ENCODE results near the gene TMEM44.

Gene TMEM44

DNA sequence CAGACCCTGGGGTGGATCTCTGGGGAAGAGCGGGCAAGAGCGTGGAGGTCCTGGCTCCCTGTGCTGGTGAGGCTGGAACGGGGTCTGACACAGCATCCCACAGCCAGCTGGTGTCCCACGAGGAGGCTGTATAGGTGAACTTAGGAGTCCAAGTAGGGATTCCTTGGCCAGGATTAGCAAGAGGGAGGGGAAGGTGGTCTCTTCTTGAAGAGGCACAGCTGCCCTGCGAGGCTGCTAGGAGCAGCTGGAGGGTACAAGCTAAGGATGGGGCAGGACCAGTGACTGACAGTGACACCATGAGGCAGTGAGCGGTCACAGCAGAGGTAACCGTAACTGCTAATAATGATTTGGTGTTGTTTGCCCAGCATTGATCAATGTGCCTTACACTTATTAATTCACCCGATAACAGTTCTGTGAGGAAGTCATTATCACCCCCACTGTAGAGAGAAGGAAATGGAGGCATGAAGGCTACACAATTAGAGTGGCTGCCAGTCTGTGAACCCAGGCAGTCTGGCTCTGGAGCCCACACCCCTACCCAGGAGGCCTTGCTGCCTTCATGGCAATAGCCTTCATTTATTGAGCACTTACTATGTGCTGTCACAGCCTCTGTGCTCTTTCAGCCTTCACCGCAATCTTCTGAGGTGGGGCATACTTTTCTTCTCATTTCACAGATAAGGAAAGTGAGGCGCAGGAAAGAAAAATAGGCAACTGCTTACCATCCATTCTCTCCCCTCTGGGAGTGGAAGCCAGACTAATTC, 59.4 kb downstream of the TMEM44 start:
- no peaks in the 10 kb centered on the region for H3K4me1 ChIP-seq

DNA sequence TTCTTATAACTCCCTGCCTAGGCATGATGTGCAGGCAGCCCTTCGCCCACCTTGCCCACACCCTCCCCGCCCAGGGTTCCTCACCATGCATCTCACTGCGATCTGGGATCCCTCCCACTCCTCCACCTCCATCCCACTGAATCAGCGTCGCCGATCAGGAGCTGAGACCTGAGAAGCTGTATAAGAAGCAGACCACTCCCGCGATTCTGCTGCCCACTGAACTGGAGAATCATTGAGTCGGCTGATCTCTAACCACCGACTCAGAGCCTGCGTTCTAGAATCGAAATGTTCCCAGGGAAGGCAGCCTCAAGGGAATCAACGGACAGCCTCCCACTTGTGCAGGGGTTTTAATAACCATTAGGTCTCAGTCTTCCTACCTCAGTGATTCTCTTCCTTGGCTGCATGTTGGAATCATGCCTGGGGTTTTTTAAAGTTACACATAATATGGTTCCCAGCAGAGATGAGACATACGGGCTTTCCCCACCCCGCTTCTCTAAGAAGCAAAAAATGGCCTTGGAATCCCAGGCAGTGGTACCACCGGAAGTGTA, 60.2 kb downstream of the TMEM44 start:
- no peak for TF ChIP-seq Cebpa-rat (IDR thresholded peaks at IDR 0.05)
- H3K36me3 ChIP-seq: no peaks in the 10 kb centered on the region
- H3K4me1 ChIP-seq: no peaks in the 10 kb centered on the region
- H3K27ac ChIP-seq: no peak overlapping the region
- no peak overlapping the region for H3K4me3 ChIP-seq
- H3K9ac ChIP-seq: no peak overlapping the region
- H3K4me2 ChIP-seq: no peak overlapping the region
- no peaks in the 10 kb centered on the region for H4K20me1 ChIP-seq
- H3K9me3 ChIP-seq: no peaks in the 10 kb centered on the region
- no peaks in the 10 kb centered on the region for H3K27me3 ChIP-seq

More for the DNA sequence above, 59.4 kb downstream of the TMEM44 start:
- H3K9ac ChIP-seq: no peak overlapping the region
- no peaks in the 10 kb centered on the region for H3K36me3 ChIP-seq
- no peaks in the 10 kb centered on the region for H3K27me3 ChIP-seq
- H3K4me3 ChIP-seq: no peak overlapping the region
- TF ChIP-seq Cebpa-rat (IDR thresholded peaks at IDR 0.05): no peak
- H4K20me1 ChIP-seq: no peaks in the 10 kb centered on the region
- no peak overlapping the region for H3K4me2 ChIP-seq
- H3K27ac ChIP-seq: no peak overlapping the region
- H3K9me3 ChIP-seq: no peaks in the 10 kb centered on the region

DNA sequence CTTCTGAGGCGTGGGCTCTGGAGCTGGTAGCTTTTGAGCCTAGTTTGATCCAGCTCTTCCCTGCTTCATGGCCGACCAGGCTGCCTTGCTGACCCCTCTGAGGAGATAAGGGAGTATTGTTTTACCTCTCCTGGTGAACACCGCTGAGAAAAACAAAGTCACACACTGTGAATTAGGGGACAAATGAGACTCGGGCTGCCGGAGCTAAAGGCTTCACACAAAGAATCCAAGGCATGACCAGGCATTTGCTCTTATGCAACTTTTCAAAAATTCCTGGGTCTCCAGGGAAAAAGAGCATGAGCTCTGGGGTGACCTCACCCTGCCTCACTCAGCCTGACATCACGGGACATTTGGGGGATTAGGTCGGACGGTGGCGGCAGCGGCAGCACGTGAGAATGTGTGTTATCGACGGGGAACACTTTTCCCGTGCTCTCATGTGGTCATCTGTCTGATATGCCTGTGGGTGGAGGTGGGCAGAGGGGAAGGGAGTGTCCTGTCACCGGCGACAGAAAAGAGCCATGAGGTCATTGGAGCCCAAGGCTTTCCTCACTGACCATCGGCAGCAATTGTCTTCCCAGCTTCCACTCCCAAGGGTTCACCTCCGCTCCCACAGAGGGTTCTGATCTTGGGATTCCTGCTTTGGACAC, 61.0 kb downstream of the TMEM44 start:
- no peak for TF ChIP-seq Cebpa-rat (IDR thresholded peaks at IDR 0.05)
- Histone ChIP-seq H3K4me2 (no peak overlapping the region), H3K4me1 (no peaks in the 10 kb centered on the region)

DNA sequence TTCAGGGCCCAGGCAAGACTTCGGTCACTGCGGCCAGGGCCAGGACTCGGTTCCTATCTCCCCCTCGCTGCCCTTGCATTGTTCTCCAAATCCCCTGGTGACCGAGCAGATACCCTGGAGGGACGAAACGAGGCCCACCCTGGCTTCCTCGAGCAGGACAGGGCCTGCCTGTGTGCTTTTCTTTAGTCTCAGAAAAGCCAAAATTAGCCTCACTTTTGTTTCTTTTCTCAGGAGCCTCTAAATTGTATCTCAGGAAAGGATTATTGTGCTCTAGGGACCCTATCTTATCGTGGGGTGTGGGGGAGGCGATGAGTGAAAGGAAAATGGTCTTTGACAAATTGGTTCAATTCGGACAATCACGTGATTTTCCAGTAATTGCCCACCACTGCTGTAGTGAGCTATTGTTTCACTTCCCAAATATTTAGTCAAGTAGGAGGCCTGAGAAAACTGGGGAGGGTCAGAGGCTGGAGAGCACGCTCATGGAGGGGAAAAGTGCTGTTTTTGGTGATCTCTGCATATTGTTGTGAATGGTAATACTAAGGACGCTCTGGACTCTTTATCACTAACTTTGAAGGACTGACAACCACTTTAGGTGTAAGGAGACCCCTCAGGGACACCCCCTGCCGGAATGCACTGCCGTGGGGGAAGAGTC, 61.6 kb downstream of the TMEM44 start:
- no peak overlapping the region for H3K4me2 ChIP-seq
- no peak overlapping the region for H3K27ac ChIP-seq
- no peak overlapping the region for H3K9ac ChIP-seq

More for the DNA sequence above, 61.0 kb downstream of the TMEM44 start:
- Histone ChIP-seq H3K36me3 (no peaks in the 10 kb centered on the region), H3K27me3 (no peaks in the 10 kb centered on the region), H3K4me3 (no peak overlapping the region), H3K27ac (no peak overlapping the region), H4K20me1 (no peaks in the 10 kb centered on the region), H3K9me3 (no peaks in the 10 kb centered on the region), H3K9ac (no peak overlapping the region)

DNA sequence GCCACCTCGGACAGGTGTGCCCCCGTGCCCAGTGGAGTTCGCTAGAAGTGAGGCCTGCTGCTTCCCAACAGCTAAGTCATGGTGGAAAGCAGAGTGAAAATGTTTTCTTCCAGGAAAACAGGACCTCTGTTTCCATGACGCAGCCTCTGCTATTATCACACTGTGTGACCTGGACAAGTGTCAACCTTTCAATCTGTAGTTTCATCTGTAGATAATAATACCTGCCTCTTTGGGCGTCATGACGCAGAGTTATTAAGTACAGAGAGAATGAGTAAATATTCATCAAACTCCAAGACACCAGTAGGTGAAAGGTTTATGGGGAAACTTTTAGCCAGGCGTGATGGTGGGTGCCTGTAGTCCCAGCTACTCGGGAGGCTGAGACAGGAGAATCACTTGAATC, 62.3 kb downstream of the TMEM44 start:
- no peaks in the 10 kb centered on the region for H3K27me3 ChIP-seq
- H3K4me2 ChIP-seq: no peak overlapping the region
- no peak overlapping the region for H3K9ac ChIP-seq
- no peaks in the 10 kb centered on the region for H3K36me3 ChIP-seq
- TF ChIP-seq Cebpa-rat (IDR thresholded peaks at IDR 0.05): no peak
- H3K9me3 ChIP-seq: no peaks in the 10 kb centered on the region
- no peaks in the 10 kb centered on the region for H3K4me1 ChIP-seq
- no peak overlapping the region for H3K27ac ChIP-seq
- H3K4me3 ChIP-seq: no peak overlapping the region
- no peaks in the 10 kb centered on the region for H4K20me1 ChIP-seq

More for the DNA sequence above, 61.6 kb downstream of the TMEM44 start:
- no peak overlapping the region for H3K4me3 ChIP-seq
- no peaks in the 10 kb centered on the region for H3K27me3 ChIP-seq
- H3K4me1 ChIP-seq: no peaks in the 10 kb centered on the region
- H4K20me1 ChIP-seq: no peaks in the 10 kb centered on the region
- no peak for TF ChIP-seq Cebpa-rat (IDR thresholded peaks at IDR 0.05)
- no peaks in the 10 kb centered on the region for H3K36me3 ChIP-seq
- no peaks in the 10 kb centered on the region for H3K9me3 ChIP-seq

DNA sequence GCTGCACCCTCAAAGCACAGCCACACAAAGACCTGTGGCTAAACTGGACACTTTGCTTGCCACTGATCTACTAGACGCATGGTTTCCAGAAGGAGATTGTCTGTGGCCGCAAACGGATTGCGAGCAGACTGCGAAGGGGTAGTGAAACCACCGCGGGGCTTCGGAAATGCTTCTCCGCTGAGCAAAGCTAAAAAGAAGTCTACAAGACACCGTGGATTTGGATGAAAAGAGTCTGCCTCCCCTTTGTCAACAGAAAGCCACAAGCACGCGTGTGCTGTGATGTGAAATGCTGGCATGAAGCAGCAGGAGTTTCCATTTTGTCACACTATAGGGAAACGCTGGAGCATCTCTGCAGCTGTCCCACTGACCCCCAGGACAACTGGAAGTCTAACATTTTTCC, 63.0 kb downstream of the TMEM44 start:
- Histone ChIP-seq H4K20me1 (no peaks in the 10 kb centered on the region), H3K4me2 (no peak overlapping the region), H3K36me3 (no peaks in the 10 kb centered on the region), H3K4me1 (no peaks in the 10 kb centered on the region), H3K27me3 (no peaks in the 10 kb centered on the region), H3K9ac (no peak overlapping the region), H3K27ac (no peak overlapping the region), H3K4me3 (no peak overlapping the region), H3K9me3 (no peaks in the 10 kb centered on the region)
- TF ChIP-seq Cebpa-rat (IDR thresholded peaks at IDR 0.05): no peak

DNA sequence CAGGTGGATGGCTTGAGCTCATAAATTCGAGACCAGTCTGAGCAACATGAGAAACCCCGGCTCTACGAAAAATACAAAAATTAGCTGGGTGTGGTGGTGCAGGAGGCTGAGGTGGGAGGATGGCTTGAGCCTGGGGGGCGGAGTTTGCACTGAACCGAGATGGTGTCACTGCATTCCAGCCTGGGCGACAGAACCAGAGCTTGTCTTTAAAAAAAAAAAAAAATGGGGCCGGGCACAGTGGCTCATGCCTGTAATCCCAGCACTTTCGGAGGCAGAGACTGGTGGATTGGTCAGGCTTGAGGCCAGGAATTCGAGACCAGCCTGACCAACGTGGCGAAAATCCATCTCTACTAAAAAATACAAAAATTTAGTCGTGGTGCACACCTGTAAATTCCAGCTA, 64.0 kb downstream of the TMEM44 start:
- Histone ChIP-seq H3K4me1 (no peaks in the 10 kb centered on the region), H3K4me2 (no peak overlapping the region), H3K27ac (no peak overlapping the region), H3K9me3 (no peaks in the 10 kb centered on the region), H3K9ac (no peak overlapping the region), H3K36me3 (no peaks in the 10 kb centered on the region), H3K4me3 (no peak overlapping the region), H3K27me3 (no peaks in the 10 kb centered on the region), H4K20me1 (no peaks in the 10 kb centered on the region)
- TF ChIP-seq Cebpa-rat (IDR thresholded peaks at IDR 0.05): no peak

DNA sequence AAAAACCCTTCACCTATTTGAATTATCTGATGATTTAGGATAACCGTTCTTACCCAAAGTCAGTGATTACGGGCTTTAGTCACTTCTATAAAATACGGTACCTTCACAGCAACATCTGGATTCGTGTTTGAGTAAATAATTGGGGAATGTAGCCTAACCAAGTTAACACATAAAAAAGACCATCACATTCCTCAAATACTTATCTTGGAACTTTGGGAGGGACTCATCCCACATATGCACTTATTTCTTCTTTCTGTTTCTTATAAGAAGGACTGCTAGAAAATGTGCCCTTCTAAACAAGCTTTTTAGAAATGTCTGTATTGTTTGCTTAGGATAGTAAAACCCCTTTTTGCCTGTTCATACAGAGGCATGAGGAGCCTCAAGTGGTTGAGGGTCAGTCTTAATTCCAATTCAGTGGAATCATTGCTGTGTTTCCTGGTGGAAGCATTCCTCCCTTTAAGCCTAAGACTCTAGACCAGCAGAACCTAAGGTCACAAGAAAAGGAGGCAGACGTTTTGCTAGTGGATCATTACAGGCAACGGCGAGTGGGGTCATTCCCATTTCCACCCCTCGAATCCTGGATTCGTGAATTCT, 67.5 kb downstream of the TMEM44 start:
- no peak overlapping the region for H3K27ac ChIP-seq
- no peaks in the 10 kb centered on the region for H4K20me1 ChIP-seq
- no peaks in the 10 kb centered on the region for H3K36me3 ChIP-seq
- H3K27me3 ChIP-seq: no peaks in the 10 kb centered on the region
- no peak overlapping the region for H3K4me2 ChIP-seq
- no peaks in the 10 kb centered on the region for H3K9me3 ChIP-seq
- TF ChIP-seq Cebpa-rat (IDR thresholded peaks at IDR 0.05): no peak
- no peak overlapping the region for H3K9ac ChIP-seq
- no peak overlapping the region for H3K4me3 ChIP-seq
- no peaks in the 10 kb centered on the region for H3K4me1 ChIP-seq

DNA sequence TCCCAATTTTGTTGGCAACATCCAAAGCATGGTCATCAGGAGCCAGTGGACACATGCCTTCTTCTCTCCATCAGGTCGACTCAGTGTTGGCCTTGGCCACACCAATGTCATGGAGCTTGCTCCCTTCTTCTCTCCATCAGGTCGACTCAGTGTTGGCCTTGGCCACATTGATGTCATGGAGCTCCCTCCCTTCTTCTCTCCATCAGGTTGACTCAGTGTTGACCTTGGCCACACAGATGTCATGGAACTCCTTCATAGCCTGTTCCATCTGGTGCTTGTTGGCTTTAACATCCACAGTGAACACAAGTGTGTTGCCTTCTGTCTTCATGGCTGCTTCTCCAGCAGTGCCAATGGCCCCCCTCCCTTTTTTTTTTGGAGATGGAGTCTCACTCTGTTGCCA, 70.2 kb downstream of the TMEM44 start:
- H3K4me2 ChIP-seq: no peak overlapping the region
- TF ChIP-seq Cebpa-rat (IDR thresholded peaks at IDR 0.05): no peak

More for the DNA sequence above, 70.2 kb downstream of the TMEM44 start:
- H3K27ac ChIP-seq: no peak overlapping the region
- no peaks in the 10 kb centered on the region for H3K27me3 ChIP-seq
- H3K4me1 ChIP-seq: no peaks in the 10 kb centered on the region
- H3K9me3 ChIP-seq: no peaks in the 10 kb centered on the region
- H3K9ac ChIP-seq: no peak overlapping the region
- H3K4me3 ChIP-seq: no peak overlapping the region
- H4K20me1 ChIP-seq: no peaks in the 10 kb centered on the region
- H3K36me3 ChIP-seq: no peaks in the 10 kb centered on the region
